OCI-LY1 (cell line): ENCODE results near the gene WWOX.

Experiments
- EZH2 ChIP-seq: fragments of 200-600 bp; sonication (generic), shearing (Covaris generic); IDR thresholded peaks from 2 replicates; pipeline ENCODE4 v1.8.0; 2017; ENCODE audit warnings: borderline replicate concordance, mixed run types, mild to moderate bottlenecking, antibody characterized with exemption, low read length, moderate library complexity, mixed read lengths
- TF ChIP-seq, protein P1 (sequence below): fragments of 200-600 bp; sonication (generic), shearing (Covaris generic); IDR thresholded peaks from 2 replicates; pipeline ENCODE4 v1.5.1; 2017; ENCODE audit warnings: mild to moderate bottlenecking, antibody characterized with exemption, low read length, moderate library complexity, mixed read lengths

- TF ChIP-seq, protein P1, sequence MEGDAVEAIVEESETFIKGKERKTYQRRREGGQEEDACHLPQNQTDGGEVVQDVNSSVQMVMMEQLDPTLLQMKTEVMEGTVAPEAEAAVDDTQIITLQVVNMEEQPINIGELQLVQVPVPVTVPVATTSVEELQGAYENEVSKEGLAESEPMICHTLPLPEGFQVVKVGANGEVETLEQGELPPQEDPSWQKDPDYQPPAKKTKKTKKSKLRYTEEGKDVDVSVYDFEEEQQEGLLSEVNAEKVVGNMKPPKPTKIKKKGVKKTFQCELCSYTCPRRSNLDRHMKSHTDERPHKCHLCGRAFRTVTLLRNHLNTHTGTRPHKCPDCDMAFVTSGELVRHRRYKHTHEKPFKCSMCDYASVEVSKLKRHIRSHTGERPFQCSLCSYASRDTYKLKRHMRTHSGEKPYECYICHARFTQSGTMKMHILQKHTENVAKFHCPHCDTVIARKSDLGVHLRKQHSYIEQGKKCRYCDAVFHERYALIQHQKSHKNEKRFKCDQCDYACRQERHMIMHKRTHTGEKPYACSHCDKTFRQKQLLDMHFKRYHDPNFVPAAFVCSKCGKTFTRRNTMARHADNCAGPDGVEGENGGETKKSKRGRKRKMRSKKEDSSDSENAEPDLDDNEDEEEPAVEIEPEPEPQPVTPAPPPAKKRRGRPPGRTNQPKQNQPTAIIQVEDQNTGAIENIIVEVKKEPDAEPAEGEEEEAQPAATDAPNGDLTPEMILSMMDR: no peak
- no peak for TF ChIP-seq EZH2
Observed at GRCh38 chr16:78882751-78883150, 783.3 kb downstream of the WWOX start.
